Osteoblast (primary cell): Measurements from ENCODE around the gene CDX1. TPM values are rescaled to one million over a fixed set of nuclear protein-coding genes. Genes with fewer than 3 reads are reported as not detected.

Experiments
- DNase-seq: peaks from one replicate; pipeline ENCODE4 v3.0.0; 2011; ENCODE audit warnings: low spot score, mixed read lengths; ENCODE audit not compliant: insufficient read length; ENCODE audit errors: missing footprints
- H2AFZ ChIP-seq: 2 replicates; pipeline ENCODE4 v1.6.0; 2011; ENCODE audit warnings: mild to moderate bottlenecking, low read length
- H3K27ac ChIP-seq: 2 replicates; pipeline ENCODE4 v1.5.1; 2011; ENCODE audit warnings: mild to moderate bottlenecking, low read depth, low read length, moderate library complexity
- H3K27me3 ChIP-seq: 2 replicates; pipeline ENCODE4 v1.6.0; 2012; ENCODE audit warnings: mild to moderate bottlenecking, control low read depth, inconsistent platforms, low read length, moderate library complexity; ENCODE audit not compliant: insufficient read depth
- H3K36me3 ChIP-seq: 2 replicates; pipeline ENCODE4 v1.5.1; 2011; ENCODE audit warnings: mild to moderate bottlenecking, low read length, control low read depth, moderate library complexity; ENCODE audit not compliant: insufficient read depth
- H3K4me1 ChIP-seq: 2 replicates; pipeline ENCODE4 v1.5.1; 2011; ENCODE audit warnings: mild to moderate bottlenecking, low read length, control low read depth, moderate library complexity; ENCODE audit not compliant: insufficient read depth
- H3K4me2 ChIP-seq: 2 replicates; pipeline ENCODE4 v1.6.0; 2011; ENCODE audit warnings: mild to moderate bottlenecking, low read length; ENCODE audit not compliant: insufficient read depth
- H3K4me3 ChIP-seq: fragments of 200-600 bp; sonication (generic); 3 replicates; pipeline ENCODE4 v1.5.1; 2012; ENCODE audit warnings: mild to moderate bottlenecking, low read length, inconsistent platforms; ENCODE audit not compliant: insufficient read depth
- H3K79me2 ChIP-seq: 2 replicates; pipeline ENCODE4 v1.6.0; 2012; ENCODE audit warnings: mild to moderate bottlenecking, low read length, control low read depth, inconsistent platforms; ENCODE audit not compliant: insufficient read depth
- H3K9me3 ChIP-seq: 2 replicates; pipeline ENCODE4 v1.5.1; 2011; ENCODE audit warnings: low read depth, low read length, control low read depth
- H4K20me1 ChIP-seq: 2 replicates; pipeline ENCODE4 v1.6.0; 2012; ENCODE audit warnings: mild to moderate bottlenecking, low read length, control low read depth; ENCODE audit not compliant: insufficient read depth
- CTCF ChIP-seq: IDR thresholded peaks from 2 replicates; pipeline ENCODE4 v1.5.1; 2011; ENCODE audit warnings: mild to moderate bottlenecking, low read depth, low read length, moderate library complexity; ENCODE audit errors: extremely low read depth
- total RNA-seq: library from RNA; depleted of rRNA; stranded (reverse); fragments of >200 nt; gene quantifications from 2 replicates; pipeline ENCODE4 v1.2.3, GENCODE V29; 2012

Gene CDX1
- total RNA-seq, 1 donor: 0.36 TPM

- Histone ChIP-seq H3K4me1 (peaks cover 10% of the 10 kb centered on the region), H3K27ac (no peak overlapping the region), H4K20me1 (no peaks in the 10 kb centered on the region), H3K9me3 (no peaks in the 10 kb centered on the region), H3K4me2 (no peak overlapping the region), H3K79me2 (no peaks in the 10 kb centered on the region), H2AFZ (no peak overlapping the region), H3K4me3 (no peak overlapping the region), H3K36me3 (no peaks in the 10 kb centered on the region), H3K27me3 (no peaks in the 10 kb centered on the region)
- TF ChIP-seq CTCF: no peak
- no peak for DNase-seq
These were observed 52.6 kb downstream of the CDX1 start for GRCh38 chr5:150219142-150219541.

- no peaks in the 10 kb centered on the region for H3K9me3 ChIP-seq
- no peak overlapping the region for H3K4me3 ChIP-seq
- H3K4me2 ChIP-seq: no peak overlapping the region
- TF ChIP-seq CTCF: no peak
- no peak overlapping the region for H3K27ac ChIP-seq
- no peaks in the 10 kb centered on the region for H3K27me3 ChIP-seq
- no peak overlapping the region for H2AFZ ChIP-seq
- H3K36me3 ChIP-seq: no peaks in the 10 kb centered on the region
- no peaks in the 10 kb centered on the region for H4K20me1 ChIP-seq
- DNase-seq: no peak
- H3K79me2 ChIP-seq: no peaks in the 10 kb centered on the region
- peaks cover 4% of the 10 kb centered on the region for H3K4me1 ChIP-seq
These were observed 53.3 kb downstream of the CDX1 start for GRCh38 chr5:150219861-150220260.

GRCh38 chr5:150221471-150221870 lies 54.9 kb downstream of the CDX1 start:
- H3K4me1 ChIP-seq: peaks cover 4% of the 10 kb centered on the region
- H3K4me2 ChIP-seq: no peak overlapping the region
- no peaks in the 10 kb centered on the region for H3K79me2 ChIP-seq
- no peak overlapping the region for H3K27ac ChIP-seq
- H3K9me3 ChIP-seq: no peaks in the 10 kb centered on the region
- no peaks in the 10 kb centered on the region for H3K36me3 ChIP-seq
- no peak overlapping the region for H3K4me3 ChIP-seq
- no peaks in the 10 kb centered on the region for H3K27me3 ChIP-seq
- no peaks in the 10 kb centered on the region for H4K20me1 ChIP-seq
- TF ChIP-seq CTCF: no peak
- no peak overlapping the region for H2AFZ ChIP-seq
- DNase-seq: no peak

GRCh38 chr5:150222906-150223305 lies 56.3 kb downstream of the CDX1 start:
- no peaks in the 10 kb centered on the region for H3K36me3 ChIP-seq
- peaks cover 2% of the 10 kb centered on the region for H3K4me1 ChIP-seq
- no peak overlapping the region for H3K27ac ChIP-seq
- H2AFZ ChIP-seq: no peak overlapping the region
- no peaks in the 10 kb centered on the region for H3K79me2 ChIP-seq
- H4K20me1 ChIP-seq: no peaks in the 10 kb centered on the region
- H3K4me3 ChIP-seq: no peak overlapping the region
- no peak for DNase-seq
- no peak overlapping the region for H3K4me2 ChIP-seq
- H3K9me3 ChIP-seq: no peaks in the 10 kb centered on the region
- no peaks in the 10 kb centered on the region for H3K27me3 ChIP-seq
- no peak for TF ChIP-seq CTCF
